HG03460 (cell line): Measurements from ENCODE around the gene C10orf53.
"Not testable (repeated sequence)": the region's sequence is repeated elsewhere in the genome, so short reads cannot be mapped to it uniquely, and the experiment has no call there.

Source experiments
- ATAC-seq: cut with Tn5 transposase; IDR thresholded peaks from one replicate; pipeline ENCODE4 v1.9.1; 2021; ENCODE audit not compliant: unreplicated experiment

Gene C10orf53

GRCh38 chr10:49688261-49688846, 8.9 kb downstream of the C10orf53 start:
- ATAC-seq: no peak

- no peak for ATAC-seq
Observed at GRCh38 chr10:49688920-49689319, 9.5 kb downstream of the C10orf53 start.

GRCh38 chr10:49689882-49690510, 10.5 kb downstream of the C10orf53 start:
- ATAC-seq: no peak

- ATAC-seq: no peak
Observed at GRCh38 chr10:49690698-49691356, 11.4 kb downstream of the C10orf53 start.

GRCh38 chr10:49691588-49691987, 12.1 kb downstream of the C10orf53 start:
- ATAC-seq: no peak

GRCh38 chr10:49694466-49694865, 15.0 kb downstream of the C10orf53 start:
- no peak for ATAC-seq

GRCh38 chr10:49696311-49696710, 16.9 kb downstream of the C10orf53 start:
- ATAC-seq: no peak

GRCh38 chr10:49698679-49699078, 19.2 kb downstream of the C10orf53 start:
- no peak for ATAC-seq

- no peak for ATAC-seq
Observed at GRCh38 chr10:49700211-49700610, 20.8 kb downstream of the C10orf53 start.

- no peak for ATAC-seq
Observed at GRCh38 chr10:49700997-49701396, 21.5 kb downstream of the C10orf53 start.

- no peak for ATAC-seq
Observed at GRCh38 chr10:49707585-49707984, 28.1 kb downstream of the C10orf53 start.

- ATAC-seq: no peak
Observed at GRCh38 chr10:49709934-49710333, 30.5 kb downstream of the C10orf53 start.

GRCh38 chr10:49710966-49711365, 31.5 kb downstream of the C10orf53 start:
- no peak for ATAC-seq

- no peak for ATAC-seq
Observed at GRCh38 chr10:49711481-49711880, 32.0 kb downstream of the C10orf53 start.

GRCh38 chr10:49713266-49713665, 33.8 kb downstream of the C10orf53 start:
- ATAC-seq: no peak

- ATAC-seq: not testable (repeated sequence)
Observed at GRCh38 chr10:49715157-49715556, 35.7 kb downstream of the C10orf53 start.

GRCh38 chr10:49726593-49726992, 47.1 kb downstream of the C10orf53 start:
- no peak for ATAC-seq

- no peak for ATAC-seq
Observed at GRCh38 chr10:49733866-49734265, 54.4 kb downstream of the C10orf53 start.

GRCh38 chr10:49734676-49735075, 55.2 kb downstream of the C10orf53 start:
- ATAC-seq: no peak

GRCh38 chr10:49735161-49735560, 55.7 kb downstream of the C10orf53 start:
- no peak for ATAC-seq

GRCh38 chr10:49735848-49736563, 56.6 kb downstream of the C10orf53 start:
- ATAC-seq: no peak
